Measurements from ENCODE around the gene CASKIN2.

CASKIN2 gene

GRCh38 chr17:75508931-75509361 is 6.4 kb downstream of the CASKIN2 start:
- TF ChIP-seq ZNF274 (IDR thresholded peaks at IDR 0.05; ENCODE audit: low read depth, low read length): no peak
- H3K4me3 ChIP-seq (ENCODE audit: low read length): no peak overlapping the region

- no peak for TF ChIP-seq ZNF274 (IDR thresholded peaks at IDR 0.05; ENCODE audit: low read depth, low read length)
These were observed 7.3 kb downstream of the CASKIN2 start for GRCh38 chr17:75507733-75508719.

GRCh38 chr17:75506888-75507287 is 8.4 kb downstream of the CASKIN2 start:
- no peak overlapping the region for H3K4me3 ChIP-seq (ENCODE audit: low read length)
- no peak for TF ChIP-seq ZNF274 (IDR thresholded peaks at IDR 0.05; ENCODE audit: low read depth, low read length)

More at GRCh38 chr17:75507733-75508719, 7.3 kb downstream of the CASKIN2 start:
- H3K4me3 ChIP-seq (ENCODE audit: low read length): no peak overlapping the region

- H3K4me3 ChIP-seq (ENCODE audit: low read length): no peak overlapping the region
- TF ChIP-seq ZNF274 (IDR thresholded peaks at IDR 0.05; ENCODE audit: low read depth, low read length): no peak
These were observed 9.2 kb downstream of the CASKIN2 start for GRCh38 chr17:75506134-75506533.

- no peak for TF ChIP-seq ZNF274 (IDR thresholded peaks at IDR 0.05; ENCODE audit: low read depth, low read length)
- H3K4me3 ChIP-seq (ENCODE audit: low read length): no peak overlapping the region
These were observed 9.7 kb downstream of the CASKIN2 start for GRCh38 chr17:75505640-75506039.

GRCh38 chr17:75505152-75505409 is 10.3 kb downstream of the CASKIN2 start:
- no peak for TF ChIP-seq ZNF274 (IDR thresholded peaks at IDR 0.05; ENCODE audit: low read depth, low read length)

GRCh38 chr17:75504347-75505151 is 10.8 kb downstream of the CASKIN2 start:
- H3K4me3 ChIP-seq (ENCODE audit: low read length): no peak overlapping the region
- no peak for TF ChIP-seq ZNF274 (IDR thresholded peaks at IDR 0.05; ENCODE audit: low read depth, low read length)

More at GRCh38 chr17:75505152-75505409, 10.3 kb downstream of the CASKIN2 start:
- H3K4me3 ChIP-seq (ENCODE audit: low read length): no peak overlapping the region

GRCh38 chr17:75503976-75504346 is 11.4 kb downstream of the CASKIN2 start:
- no peak overlapping the region for H3K4me3 ChIP-seq (ENCODE audit: low read length)
- TF ChIP-seq ZNF274 (IDR thresholded peaks at IDR 0.05; ENCODE audit: low read depth, low read length): no peak

- TF ChIP-seq ZNF274 (IDR thresholded peaks at IDR 0.05; ENCODE audit: low read depth, low read length): no peak
- no peak overlapping the region for H3K4me3 ChIP-seq (ENCODE audit: low read length)
These were observed 11.9 kb downstream of the CASKIN2 start for GRCh38 chr17:75503337-75503950.

GRCh38 chr17:75502721-75503329 is 12.5 kb downstream of the CASKIN2 start:
- TF ChIP-seq ZNF274 (IDR thresholded peaks at IDR 0.05; ENCODE audit: low read depth, low read length): no peak
- H3K4me3 ChIP-seq (ENCODE audit: low read length): no peak overlapping the region

GRCh38 chr17:75502072-75502720 is 13.1 kb downstream of the CASKIN2 start:
- H3K4me3 ChIP-seq (ENCODE audit: low read length): no peak overlapping the region
- no peak for TF ChIP-seq ZNF274 (IDR thresholded peaks at IDR 0.05; ENCODE audit: low read depth, low read length)

- no peak overlapping the region for H3K4me3 ChIP-seq (ENCODE audit: low read length)
- TF ChIP-seq ZNF274 (IDR thresholded peaks at IDR 0.05; ENCODE audit: low read depth, low read length): no peak
These were observed 13.8 kb downstream of the CASKIN2 start for GRCh38 chr17:75501378-75502071.
